Upper lobe of left lung (tissue), 4 donors: Measurements from ENCODE around the gene IST1.

Experiments used
- POLR2A ChIP-seq, 4 donors: fragments of 450-650 bp; IDR thresholded peaks; one replicate each; pipeline ENCODE4 v1.5.1; 2016 to 2017; ENCODE audit warnings: antibody characterized with exemption in 4 of 4, mild to moderate bottlenecking in 2 of 4
- POLR2AphosphoS5 ChIP-seq, 2 donors: sonication (generic); formaldehyde crosslinking; IDR thresholded peaks; one replicate each; pipeline ENCODE4 v1.5.1; 2017; ENCODE audit warnings: antibody characterized with exemption in 2 of 2
- TF ChIP-seq, protein P1 (sequence below), 6 experiments: fragments of 450-650 bp in 4 of 6; fragments of 200-600 bp in 2 of 6; sonication (generic) in 2 of 6; IDR thresholded peaks; one replicate each; pipeline ENCODE4 v1.5.1; 2016 to 2019; ENCODE audit warnings: antibody characterized with exemption in 6 of 6

DNA sequence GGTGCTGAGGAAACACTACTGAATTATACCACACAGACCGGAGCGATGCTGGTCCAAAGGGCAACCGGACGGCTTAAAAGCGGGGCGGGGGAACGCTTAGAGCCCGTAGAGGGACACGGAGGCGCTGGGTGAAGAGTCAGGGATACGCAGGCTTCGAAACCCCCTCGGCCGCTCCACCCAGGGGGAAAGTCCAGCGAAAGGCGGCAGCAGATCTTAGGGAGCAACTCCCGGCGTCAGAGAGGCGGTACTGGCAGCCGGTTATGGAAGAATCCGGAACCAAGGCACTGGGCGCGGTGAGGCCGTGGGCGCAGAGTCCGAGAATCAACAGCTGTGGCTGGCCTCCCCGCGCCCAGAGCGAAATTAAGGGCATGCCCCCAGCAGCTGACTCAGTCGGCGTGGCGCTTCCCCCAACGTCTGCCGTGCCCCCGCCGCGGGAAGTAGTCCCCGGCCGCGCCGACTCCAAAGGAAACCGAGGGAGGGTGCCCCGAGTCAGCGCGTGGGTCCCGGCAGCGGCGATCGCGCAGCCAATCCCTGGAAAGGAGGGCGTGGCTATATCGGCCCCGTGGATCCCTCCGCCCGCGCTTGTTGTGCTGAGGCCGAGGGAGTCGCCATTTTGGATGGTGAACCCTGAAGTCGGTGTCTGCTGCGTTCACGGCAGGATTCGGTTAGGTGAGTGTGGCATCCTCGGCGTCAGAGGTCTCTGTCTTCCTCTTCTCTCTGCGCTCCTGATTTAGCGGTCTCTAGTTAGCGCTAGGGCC, at the start of gene IST1:
- TF ChIP-seq POLR2A (IDR thresholded peaks at IDR 0.05) = peak in 3 of 4 donors; percentile 86 to 97 (median 90)
- TF ChIP-seq, protein P1, sequence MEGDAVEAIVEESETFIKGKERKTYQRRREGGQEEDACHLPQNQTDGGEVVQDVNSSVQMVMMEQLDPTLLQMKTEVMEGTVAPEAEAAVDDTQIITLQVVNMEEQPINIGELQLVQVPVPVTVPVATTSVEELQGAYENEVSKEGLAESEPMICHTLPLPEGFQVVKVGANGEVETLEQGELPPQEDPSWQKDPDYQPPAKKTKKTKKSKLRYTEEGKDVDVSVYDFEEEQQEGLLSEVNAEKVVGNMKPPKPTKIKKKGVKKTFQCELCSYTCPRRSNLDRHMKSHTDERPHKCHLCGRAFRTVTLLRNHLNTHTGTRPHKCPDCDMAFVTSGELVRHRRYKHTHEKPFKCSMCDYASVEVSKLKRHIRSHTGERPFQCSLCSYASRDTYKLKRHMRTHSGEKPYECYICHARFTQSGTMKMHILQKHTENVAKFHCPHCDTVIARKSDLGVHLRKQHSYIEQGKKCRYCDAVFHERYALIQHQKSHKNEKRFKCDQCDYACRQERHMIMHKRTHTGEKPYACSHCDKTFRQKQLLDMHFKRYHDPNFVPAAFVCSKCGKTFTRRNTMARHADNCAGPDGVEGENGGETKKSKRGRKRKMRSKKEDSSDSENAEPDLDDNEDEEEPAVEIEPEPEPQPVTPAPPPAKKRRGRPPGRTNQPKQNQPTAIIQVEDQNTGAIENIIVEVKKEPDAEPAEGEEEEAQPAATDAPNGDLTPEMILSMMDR (IDR thresholded peaks at IDR 0.05) = peak in 1 of 6 experiments; percentile 4
- TF ChIP-seq POLR2AphosphoS5 (IDR thresholded peaks at IDR 0.05) = peak; percentile 93 to 96
